ENCODE measurements around the gene PYGL. TPM values are rescaled to one million over a fixed set of nuclear protein-coding genes. Genes with fewer than 3 reads are reported as not detected.
"Not testable (repeated sequence)": the region's sequence is repeated elsewhere in the genome, so short reads cannot be mapped to it uniquely, and the experiment has no call there.

PYGL gene
- total and polyA plus RNA-seq, 10 donors, result 14.1 to 302 (median 101) TPM

- H3K27ac ChIP-seq, result peak overlapping the region in 7 of 8 donors; percentile 79 to 93 (median 87)
- peak; percentile 80 for DNase-seq
Observed at GRCh38 chr14:50943261-50943942, 881 bp downstream of the PYGL start.

GRCh38 chr14:50941638-50942037 is 2.6 kb downstream of the PYGL start:
- Histone ChIP-seq H3K36me3 (peaks cover 0 to 12% (median 0%) of the 10 kb centered on the region in 6 donors), H3K4me3 (peak overlapping the region in 1 of 8 donors; percentile 8), H3K27me3 (replicated peaks in 1 of 7) (peaks cover 0 to 42% (median 6%) of the 10 kb centered on the region in 7 donors), H3K27ac (peak overlapping the region in 2 of 8 donors; percentile 29 to 58), H3K4me1 (peaks cover 0 to 66% (median 23%) of the 10 kb centered on the region in 6 donors)
- DNase-seq; H3K9me3 ChIP-seq; intact Hi-C loops (cut with DNase I; ENCODE audit: low total_unique reads): not testable (repeated sequence)
- 85 to 96% (median 91%) methylated on average over 8 of the region's 8 CpGs for WGBS, 5 donors

More at GRCh38 chr14:50943261-50943942, 881 bp downstream of the PYGL start:
- intact Hi-C loops (cut with DNase I; ENCODE audit: low total_unique reads), result no loop called here
- 7 to 15% (median 10%) methylated on average over 20 to 26 of the region's 26 CpGs for WGBS, 5 donors
- peaks cover 0 to 37% (median 6%) of the 10 kb centered on the region in 7 donors for H3K27me3 ChIP-seq (replicated peaks in 1 of 7)
- TF ChIP-seq POLR2AphosphoS5 (IDR thresholded peaks at IDR 0.05) (peak in 2 of 3 donors; percentile 52 to 58), POLR2A (IDR thresholded peaks at IDR 0.05) (no peak), CTCF (IDR thresholded peaks at IDR 0.05 in 8 of 11, conservative IDR thresholded peaks at IDR 0.05 in 3 of 11) (no peak)
- H3K4me3 ChIP-seq, result peak overlapping the region; percentile 56 to 80 (median 66)
- no peaks in the 10 kb centered on the region for H3K9me3 ChIP-seq
- peaks cover 0 to 12% (median 0%) of the 10 kb centered on the region in 6 donors for H3K36me3 ChIP-seq
- H3K4me1 ChIP-seq, result peaks cover 0 to 50% (median 23%) of the 10 kb centered on the region in 6 donors

- intact Hi-C loops (cut with DNase I; ENCODE audit: low total_unique reads), result no loop called here
- 74 to 85% (median 75%) methylated on average over 6 of the region's 6 CpGs for WGBS, 5 donors
- peak overlapping the region in 1 of 8 donors; percentile 8 for H3K4me3 ChIP-seq
- H3K27me3 ChIP-seq (replicated peaks in 1 of 7), result peaks cover 0 to 42% (median 6%) of the 10 kb centered on the region in 7 donors
- TF ChIP-seq POLR2AphosphoS5 (IDR thresholded peaks at IDR 0.05) (no peak), CTCF (IDR thresholded peaks at IDR 0.05 in 8 of 11, conservative IDR thresholded peaks at IDR 0.05 in 3 of 11) (no peak), POLR2A (IDR thresholded peaks at IDR 0.05) (no peak)
- no peak for DNase-seq
- peaks cover 0 to 16% (median 0%) of the 10 kb centered on the region in 6 donors for H3K36me3 ChIP-seq
- peak overlapping the region in 4 of 8 donors; percentile 17 to 58 (median 24) for H3K27ac ChIP-seq
- no peaks in the 10 kb centered on the region for H3K9me3 ChIP-seq
- H3K4me1 ChIP-seq, result peaks cover 0 to 71% (median 23%) of the 10 kb centered on the region in 6 donors
Observed at GRCh38 chr14:50941151-50941550, 3.1 kb downstream of the PYGL start.

- intact Hi-C loops (cut with DNase I; ENCODE audit: low total_unique reads), result no loop called here
- Histone ChIP-seq H3K27ac (peak overlapping the region in 7 of 8 donors; percentile 6 to 89 (median 78)), H3K4me1 (peaks cover 0 to 62% (median 3%) of the 10 kb centered on the region in 6 donors), H3K36me3 (peaks cover 0 to 49% (median 3%) of the 10 kb centered on the region in 6 donors), H3K9me3 (no peaks in the 10 kb centered on the region), H3K4me3 (peak overlapping the region in 1 of 8 donors; percentile 37), H3K27me3 (replicated peaks in 1 of 7) (peaks cover 0 to 20% (median 0%) of the 10 kb centered on the region in 7 donors)
- WGBS, 5 donors, result 69 to 83% (median 76%) methylated on average over 4 of the region's 4 CpGs
- TF ChIP-seq CTCF (IDR thresholded peaks at IDR 0.05 in 8 of 11, conservative IDR thresholded peaks at IDR 0.05 in 3 of 11) (no peak), POLR2AphosphoS5 (IDR thresholded peaks at IDR 0.05) (no peak), POLR2A (IDR thresholded peaks at IDR 0.05) (no peak)
- no peak for DNase-seq
Observed at GRCh38 chr14:50937800-50938199, 6.5 kb downstream of the PYGL start.
